ENCODE data around the gene ZNF608.

The ZNF608 gene

GRCh38 chr5:124764992-124765611 lies 18.7 kb upstream of the ZNF608 start:
- no peak overlapping the region for H3K4me3 ChIP-seq (ENCODE audit: low read depth, low read length)
- TF ChIP-seq, protein P1, sequence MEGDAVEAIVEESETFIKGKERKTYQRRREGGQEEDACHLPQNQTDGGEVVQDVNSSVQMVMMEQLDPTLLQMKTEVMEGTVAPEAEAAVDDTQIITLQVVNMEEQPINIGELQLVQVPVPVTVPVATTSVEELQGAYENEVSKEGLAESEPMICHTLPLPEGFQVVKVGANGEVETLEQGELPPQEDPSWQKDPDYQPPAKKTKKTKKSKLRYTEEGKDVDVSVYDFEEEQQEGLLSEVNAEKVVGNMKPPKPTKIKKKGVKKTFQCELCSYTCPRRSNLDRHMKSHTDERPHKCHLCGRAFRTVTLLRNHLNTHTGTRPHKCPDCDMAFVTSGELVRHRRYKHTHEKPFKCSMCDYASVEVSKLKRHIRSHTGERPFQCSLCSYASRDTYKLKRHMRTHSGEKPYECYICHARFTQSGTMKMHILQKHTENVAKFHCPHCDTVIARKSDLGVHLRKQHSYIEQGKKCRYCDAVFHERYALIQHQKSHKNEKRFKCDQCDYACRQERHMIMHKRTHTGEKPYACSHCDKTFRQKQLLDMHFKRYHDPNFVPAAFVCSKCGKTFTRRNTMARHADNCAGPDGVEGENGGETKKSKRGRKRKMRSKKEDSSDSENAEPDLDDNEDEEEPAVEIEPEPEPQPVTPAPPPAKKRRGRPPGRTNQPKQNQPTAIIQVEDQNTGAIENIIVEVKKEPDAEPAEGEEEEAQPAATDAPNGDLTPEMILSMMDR (IDR thresholded peaks at IDR 0.05; ENCODE audit: low read depth, low read length) = no peak
- DNase-seq (ENCODE audit: low read depth, low spot score) = no peak
- in situ Hi-C loops (cut with HindIII; ENCODE audit: low sequenced_read_pairs) = no loop called here

- H3K4me3 ChIP-seq (ENCODE audit: low read depth, low read length) = no peak overlapping the region
- DNase-seq (ENCODE audit: low read depth, low spot score) = no peak
- TF ChIP-seq, protein P1 (IDR thresholded peaks at IDR 0.05; ENCODE audit: low read depth, low read length) = no peak
- in situ Hi-C loops (cut with HindIII; ENCODE audit: low sequenced_read_pairs) = no loop called here
Measured at GRCh38 chr5:124764585-124764984, 18.1 kb upstream of the ZNF608 start.

DNA sequence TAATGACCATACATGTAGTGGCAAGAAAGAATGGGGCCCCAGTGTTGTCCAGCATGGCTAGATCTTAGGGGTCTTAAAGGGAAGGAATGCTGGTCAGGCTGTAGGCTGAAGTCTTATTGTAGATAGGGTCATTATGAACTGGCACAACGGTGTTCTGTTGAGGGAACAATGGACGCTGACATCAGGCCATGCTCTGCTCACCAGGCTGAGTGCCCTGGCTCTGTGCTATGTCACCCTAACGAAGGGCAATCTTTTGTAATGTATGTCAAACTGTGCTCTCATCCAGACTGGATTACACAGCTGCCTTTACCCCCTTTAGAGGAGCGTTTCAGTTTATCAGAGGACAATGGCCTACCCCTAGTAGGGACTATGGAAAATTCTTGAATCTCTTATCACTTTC lies 14.6 kb upstream of the ZNF608 start:
- TF ChIP-seq, protein P1 (IDR thresholded peaks at IDR 0.05; ENCODE audit: low read depth, low read length) = no peak
- in situ Hi-C loops (cut with HindIII; ENCODE audit: low sequenced_read_pairs) = no loop called here
- no peak for DNase-seq (ENCODE audit: low read depth, low spot score)
- no peak overlapping the region for H3K4me3 ChIP-seq (ENCODE audit: low read depth, low read length)

- TF ChIP-seq, protein P1 (IDR thresholded peaks at IDR 0.05; ENCODE audit: low read depth, low read length) = no peak
- in situ Hi-C loops (cut with HindIII; ENCODE audit: low sequenced_read_pairs) = no loop called here
- no peak for DNase-seq (ENCODE audit: low read depth, low spot score)
- H3K4me3 ChIP-seq (ENCODE audit: low read depth, low read length) = no peak overlapping the region
Measured at GRCh38 chr5:124760608-124761007, 14.2 kb upstream of the ZNF608 start.

- no peak overlapping the region for H3K4me3 ChIP-seq (ENCODE audit: low read depth, low read length)
- in situ Hi-C loops (cut with HindIII; ENCODE audit: low sequenced_read_pairs) = no loop called here
- TF ChIP-seq, protein P1 (IDR thresholded peaks at IDR 0.05; ENCODE audit: low read depth, low read length) = no peak
- DNase-seq (ENCODE audit: low read depth, low spot score) = no peak
Measured at GRCh38 chr5:124755565-124755964, 9.1 kb upstream of the ZNF608 start.

DNA sequence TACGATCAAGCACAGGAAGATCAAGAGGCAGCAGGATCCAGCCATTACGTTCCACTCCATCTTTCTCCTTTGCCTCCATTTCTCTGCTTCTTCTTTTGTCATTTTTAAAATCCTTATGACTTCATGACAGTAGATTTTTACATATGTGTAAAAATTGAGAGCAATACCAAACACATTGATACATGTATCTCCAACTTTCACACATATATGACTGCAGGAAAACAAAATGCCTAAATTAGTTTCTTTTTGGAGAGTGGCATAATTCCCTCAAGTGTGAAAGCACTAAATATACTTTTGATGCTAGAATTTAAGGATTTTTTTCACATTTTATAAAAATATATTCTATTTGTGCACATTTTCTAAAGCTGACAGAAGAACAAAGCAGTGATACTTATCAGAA lies 8.6 kb upstream of the ZNF608 start:
- no peak overlapping the region for H3K4me3 ChIP-seq (ENCODE audit: low read depth, low read length)
- no peak for DNase-seq (ENCODE audit: low read depth, low spot score)
- in situ Hi-C loops (cut with HindIII; ENCODE audit: low sequenced_read_pairs) = no loop called here
- TF ChIP-seq, protein P1 (IDR thresholded peaks at IDR 0.05; ENCODE audit: low read depth, low read length) = no peak
